ENCODE results near the gene PRDM16.

The PRDM16 gene

DNA sequence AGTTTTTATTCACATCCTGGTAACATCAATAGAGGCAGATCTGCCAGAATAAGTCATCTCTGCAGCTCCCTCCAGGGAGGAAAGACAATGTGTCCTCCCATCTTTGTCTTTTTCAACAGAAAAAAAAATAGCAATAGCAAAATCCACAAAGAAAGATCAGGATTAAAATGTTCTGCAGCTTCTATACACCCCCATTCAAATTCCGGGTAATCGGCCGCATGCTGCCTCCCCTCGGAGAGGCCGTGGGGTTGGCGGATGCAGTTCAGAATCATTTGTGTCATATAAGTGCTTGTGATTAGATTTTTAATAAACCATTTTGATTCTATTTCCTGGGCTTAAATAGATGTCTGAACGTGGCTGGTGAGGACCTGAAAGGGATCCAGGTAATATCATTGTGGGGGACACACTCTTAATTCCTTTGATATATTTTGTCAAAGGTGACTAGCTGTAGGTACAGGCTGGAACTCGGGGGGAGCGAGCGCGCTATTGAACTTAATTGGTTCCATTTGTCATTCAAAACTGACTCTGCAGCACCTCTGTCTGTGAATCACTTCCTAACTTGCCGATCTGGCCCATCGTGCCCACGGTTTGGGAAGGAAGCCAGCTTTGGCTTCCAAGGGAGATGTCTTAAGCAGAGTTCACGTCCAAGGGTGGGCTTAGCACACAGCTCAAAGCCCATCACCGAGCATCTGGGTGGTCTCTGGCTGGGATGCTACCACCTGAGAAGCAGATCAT is 299.9 kb downstream of the PRDM16 start:
- ATAC-seq: peak; percentile 27; the same call in 2 of the 3 replicates
- TF ChIP-seq, protein P1, sequence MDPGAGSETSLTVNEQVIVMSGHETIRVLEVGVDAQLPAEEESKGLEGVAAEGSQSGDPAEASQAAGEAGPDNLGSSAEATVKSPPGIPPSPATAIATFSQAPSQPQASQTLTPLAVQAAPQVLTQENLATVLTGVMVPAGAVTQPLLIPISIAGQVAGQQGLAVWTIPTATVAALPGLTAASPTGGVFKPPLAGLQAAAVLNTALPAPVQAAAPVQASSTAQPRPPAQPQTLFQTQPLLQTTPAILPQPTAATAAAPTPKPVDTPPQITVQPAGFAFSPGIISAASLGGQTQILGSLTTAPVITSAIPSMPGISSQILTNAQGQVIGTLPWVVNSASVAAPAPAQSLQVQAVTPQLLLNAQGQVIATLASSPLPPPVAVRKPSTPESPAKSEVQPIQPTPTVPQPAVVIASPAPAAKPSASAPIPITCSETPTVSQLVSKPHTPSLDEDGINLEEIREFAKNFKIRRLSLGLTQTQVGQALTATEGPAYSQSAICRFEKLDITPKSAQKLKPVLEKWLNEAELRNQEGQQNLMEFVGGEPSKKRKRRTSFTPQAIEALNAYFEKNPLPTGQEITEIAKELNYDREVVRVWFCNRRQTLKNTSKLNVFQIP (CRISPR knock-in tag; IDR thresholded peaks at IDR 0.05; ENCODE audit: borderline replicate concordance, low read depth): no peak
- no peak for TF ChIP-seq CREB5 (CRISPR knock-in tag; IDR thresholded peaks at IDR 0.05; ENCODE audit: low read depth)
- TF ChIP-seq, protein P2, sequence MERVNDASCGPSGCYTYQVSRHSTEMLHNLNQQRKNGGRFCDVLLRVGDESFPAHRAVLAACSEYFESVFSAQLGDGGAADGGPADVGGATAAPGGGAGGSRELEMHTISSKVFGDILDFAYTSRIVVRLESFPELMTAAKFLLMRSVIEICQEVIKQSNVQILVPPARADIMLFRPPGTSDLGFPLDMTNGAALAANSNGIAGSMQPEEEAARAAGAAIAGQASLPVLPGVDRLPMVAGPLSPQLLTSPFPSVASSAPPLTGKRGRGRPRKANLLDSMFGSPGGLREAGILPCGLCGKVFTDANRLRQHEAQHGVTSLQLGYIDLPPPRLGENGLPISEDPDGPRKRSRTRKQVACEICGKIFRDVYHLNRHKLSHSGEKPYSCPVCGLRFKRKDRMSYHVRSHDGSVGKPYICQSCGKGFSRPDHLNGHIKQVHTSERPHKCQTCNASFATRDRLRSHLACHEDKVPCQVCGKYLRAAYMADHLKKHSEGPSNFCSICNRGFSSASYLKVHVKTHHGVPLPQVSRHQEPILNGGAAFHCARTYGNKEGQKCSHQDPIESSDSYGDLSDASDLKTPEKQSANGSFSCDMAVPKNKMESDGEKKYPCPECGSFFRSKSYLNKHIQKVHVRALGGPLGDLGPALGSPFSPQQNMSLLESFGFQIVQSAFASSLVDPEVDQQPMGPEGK (CRISPR knock-in tag; IDR thresholded peaks at IDR 0.05; ENCODE audit: borderline replicate concordance): no peak
- no peak for TF ChIP-seq ZNF565 (CRISPR knock-in tag; conservative IDR thresholded peaks at IDR 0.05; ENCODE audit: low read depth)
- no peak for TF ChIP-seq TOX (CRISPR knock-in tag; IDR thresholded peaks at IDR 0.05; ENCODE audit: borderline replicate concordance)

DNA sequence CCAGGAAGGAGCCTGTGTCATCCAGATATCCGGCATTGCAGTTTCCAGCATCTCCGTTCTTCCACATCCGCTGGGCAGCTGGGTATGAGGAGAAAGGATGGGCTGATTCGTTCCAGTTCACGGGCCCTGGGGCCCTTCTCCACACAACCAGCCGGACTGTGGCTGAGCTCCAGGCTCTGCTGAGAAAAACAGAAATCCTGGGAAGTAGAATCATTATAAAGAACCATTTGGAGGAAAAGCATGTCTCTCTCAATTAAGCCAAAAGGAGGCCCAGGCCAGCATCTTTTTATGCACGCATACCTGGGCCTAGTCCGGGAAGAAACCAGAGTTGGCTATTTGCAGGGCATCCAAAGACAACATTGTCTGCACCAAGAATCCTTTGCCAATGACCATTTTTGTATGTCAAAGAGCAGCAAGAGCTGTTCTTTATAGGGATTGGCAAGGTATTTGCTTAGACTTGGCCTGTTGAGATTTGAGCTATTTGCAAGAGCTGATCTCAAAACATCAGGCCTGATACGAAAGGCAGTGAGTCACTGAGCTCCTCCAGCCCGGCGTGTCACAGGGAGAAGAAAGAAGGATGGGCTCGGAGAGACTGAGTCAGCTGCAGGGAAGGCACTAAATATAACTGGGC is 300.6 kb downstream of the PRDM16 start:
- peak; percentile 76 for ATAC-seq
- TF ChIP-seq ZNF565 (CRISPR knock-in tag; conservative IDR thresholded peaks at IDR 0.05; ENCODE audit: low read depth) (no peak), RARB (CRISPR knock-in tag; IDR thresholded peaks at IDR 0.05) (no peak)

GRCh38 chr1:3370856-3371703 is 302.1 kb downstream of the PRDM16 start:
- no peak for TF ChIP-seq ZNF565 (CRISPR knock-in tag; conservative IDR thresholded peaks at IDR 0.05; ENCODE audit: low read depth)
- no peak for TF ChIP-seq RARB (CRISPR knock-in tag; IDR thresholded peaks at IDR 0.05)
- no peak for TF ChIP-seq CSRNP3 (CRISPR knock-in tag; IDR thresholded peaks at IDR 0.05)
- TF ChIP-seq ZFP30 (CRISPR knock-in tag; IDR thresholded peaks at IDR 0.05): no peak
- no peak for ATAC-seq

- ATAC-seq: no peak
- TF ChIP-seq ZFP3 (CRISPR knock-in tag; IDR thresholded peaks at IDR 0.05): no peak
- no peak for TF ChIP-seq CSDC2 (CRISPR knock-in tag; IDR thresholded peaks at IDR 0.05)
- TF ChIP-seq SNAI2 (CRISPR knock-in tag; IDR thresholded peaks at IDR 0.05): no peak
- no peak for TF ChIP-seq ISL1 (CRISPR knock-in tag; IDR thresholded peaks at IDR 0.05)
- TF ChIP-seq ARNTL (CRISPR knock-in tag; IDR thresholded peaks at IDR 0.05; ENCODE audit: borderline replicate concordance, low read depth): no peak
- TF ChIP-seq, protein P1 (CRISPR knock-in tag; IDR thresholded peaks at IDR 0.05; ENCODE audit: borderline replicate concordance, low read depth): no peak
- no peak for TF ChIP-seq GLIS3 (CRISPR knock-in tag; IDR thresholded peaks at IDR 0.05)
- no peak for TF ChIP-seq BACH2 (CRISPR knock-in tag; IDR thresholded peaks at IDR 0.05; ENCODE audit: borderline replicate concordance)
- TF ChIP-seq ZFP30 (CRISPR knock-in tag; IDR thresholded peaks at IDR 0.05): no peak
- no peak for TF ChIP-seq ZNF565 (CRISPR knock-in tag; conservative IDR thresholded peaks at IDR 0.05; ENCODE audit: low read depth)
- TF ChIP-seq ZNF70 (CRISPR knock-in tag; IDR thresholded peaks at IDR 0.05): no peak
- no peak for TF ChIP-seq ZC3H10 (CRISPR knock-in tag; IDR thresholded peaks at IDR 0.05)
- TF ChIP-seq ZNF8 (CRISPR knock-in tag; IDR thresholded peaks at IDR 0.05): no peak
Observed at GRCh38 chr1:3372317-3372716, 303.3 kb downstream of the PRDM16 start.
